Stomach smooth muscle (tissue), 2 donors: Measurements from ENCODE around the gene SFXN3.

Source experiments
- H3K27ac ChIP-seq: one replicate; pipeline ENCODE4 v1.7.0; 2013; ENCODE audit warnings: mild to moderate bottlenecking, low read length, inconsistent platforms
- H3K27me3 ChIP-seq, 2 donors: one replicate each; pipeline ENCODE4 v1.7.0; 2013; ENCODE audit warnings: low read length in 2 of 2; ENCODE audit not compliant: insufficient read depth in 2 of 2, control insufficient read depth in 1 of 2
- H3K36me3 ChIP-seq, 2 donors: one replicate each; pipeline ENCODE4 v1.7.0; 2013; ENCODE audit warnings: low read length in 2 of 2; ENCODE audit not compliant: control insufficient read depth in 2 of 2, insufficient read depth in 2 of 2
- H3K4me1 ChIP-seq: one replicate; pipeline ENCODE4 v1.7.0; 2013; ENCODE audit warnings: low read length; ENCODE audit not compliant: control insufficient read depth, insufficient read depth
- H3K4me3 ChIP-seq, 2 donors: one replicate each; pipeline ENCODE4 v1.7.0; 2013; ENCODE audit warnings: low read length in 2 of 2
- H3K9ac ChIP-seq, 2 donors: one replicate each; pipeline ENCODE4 v1.7.0; 2013; ENCODE audit warnings: low read length in 2 of 2, mild to moderate bottlenecking in 1 of 2
- H3K9me3 ChIP-seq, 2 donors: one replicate each; pipeline ENCODE4 v1.7.0; 2013; ENCODE audit warnings: low read length in 2 of 2; ENCODE audit not compliant: control insufficient read depth in 2 of 2
- donor health status: healthy.
- donor health status: Pancreatic carcinoma.

The SFXN3 gene

DNA sequence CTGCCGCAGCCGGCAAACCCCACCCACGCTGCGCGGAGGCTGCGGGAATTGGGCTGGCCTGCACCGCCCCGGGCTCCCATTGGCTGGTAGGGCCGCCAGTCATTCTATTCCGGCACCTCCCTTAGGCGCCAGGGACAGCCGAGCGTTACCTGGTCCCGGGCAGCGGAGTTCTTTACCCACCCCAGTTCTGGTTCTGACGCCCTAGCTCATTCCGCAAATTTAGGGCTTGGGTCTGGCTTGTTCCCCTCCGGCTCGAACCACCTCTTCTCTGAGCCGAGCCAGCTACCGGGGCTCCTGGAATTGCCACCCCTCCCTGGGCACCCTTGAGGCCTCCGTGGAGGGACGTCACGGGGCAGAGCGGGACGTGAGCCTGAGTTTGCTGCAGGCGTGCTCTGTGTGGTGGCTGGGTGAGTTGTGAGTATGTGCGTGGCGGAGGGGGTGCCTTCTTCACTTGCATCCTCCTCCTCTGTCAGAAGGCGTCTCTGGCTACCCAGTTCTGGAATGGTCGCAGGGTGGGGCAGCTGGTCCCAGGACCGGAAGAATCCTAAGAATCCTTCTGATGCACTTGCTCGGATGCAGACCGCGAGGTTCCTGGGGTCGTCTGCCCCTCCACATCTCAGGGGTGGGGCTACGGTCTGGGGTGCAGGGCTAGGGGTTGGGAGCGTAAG, at the start of gene SFXN3, which contains the start of gene PDZD7:
SFXN3 (plus strand) TSS at position 107 of the 668 bp plus-strand sequence. CDS start 3,461 bp downstream, outside the sequence.
PDZD7 (minus strand) TSS at position 2 of the 668 bp plus-strand sequence. CDS start 910 bp downstream, outside the sequence.
- Histone ChIP-seq H3K4me1 (peaks cover 26% of the 10 kb centered on the region), H3K27me3 (peaks cover 3 to 9% of the 10 kb centered on the region in 2 donors), H3K9ac (peak within 1 kb of the TSS; percentile 67 to 76), H3K27ac (peak within 1 kb of the TSS; percentile 94), H3K9me3 (no peaks in the 10 kb centered on the region), H3K4me3 (peak within 1 kb of the TSS; percentile 89 to 91), H3K36me3 (peaks cover 12 to 14% of the 10 kb centered on the region in 2 donors)

- Histone ChIP-seq H3K27me3 (no peaks in the 10 kb centered on the region), H3K9ac (no peak overlapping the region), H3K4me1 (peaks cover 20% of the 10 kb centered on the region), H3K27ac (no peak overlapping the region), H3K9me3 (no peaks in the 10 kb centered on the region), H3K4me3 (no peak overlapping the region), H3K36me3 (peaks cover 22 to 40% of the 10 kb centered on the region in 2 donors)
Measured at GRCh38 chr10:100982916-100983830, 47.9 kb upstream of the SFXN3 start.

DNA sequence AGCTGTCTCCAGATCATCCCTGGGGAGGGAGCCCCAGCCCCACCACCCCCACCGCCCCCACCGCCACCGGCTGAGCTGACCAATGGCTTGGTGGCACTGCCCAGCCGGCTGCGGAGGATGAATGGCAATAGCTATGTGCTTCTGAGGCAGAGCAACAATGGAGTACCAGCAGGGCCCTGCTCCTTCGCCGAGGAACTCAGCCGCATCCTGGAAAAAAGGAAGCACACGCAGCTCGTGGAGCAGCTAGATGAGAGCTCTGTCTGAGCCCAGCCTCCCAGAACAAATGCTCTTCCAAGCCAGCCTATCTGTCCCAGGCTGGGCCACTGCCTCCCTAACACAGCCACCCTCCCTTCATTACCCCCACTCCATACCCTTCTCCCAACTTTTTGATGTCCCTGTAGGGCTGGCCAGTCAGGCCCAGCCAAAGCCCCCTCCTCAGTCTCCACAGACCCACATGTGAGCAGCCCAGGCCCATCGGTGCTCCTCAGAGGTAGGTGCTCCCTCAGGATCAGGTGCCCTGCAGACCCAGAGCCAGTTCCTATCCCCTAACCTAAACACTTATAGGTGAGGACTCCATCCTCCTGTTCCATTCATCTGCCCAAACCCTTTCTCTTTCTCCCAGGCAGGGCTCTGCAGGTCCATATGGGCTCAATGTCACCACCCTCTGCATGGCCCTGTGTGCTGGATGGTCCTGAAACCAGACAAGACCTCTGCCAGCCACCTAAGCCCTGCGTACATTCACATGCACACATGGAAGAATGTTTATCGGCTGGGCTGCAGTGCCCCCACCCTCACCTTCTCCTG, 47.0 kb upstream of the SFXN3 start:
- Histone ChIP-seq H3K9ac (no peak overlapping the region), H3K27me3 (no peaks in the 10 kb centered on the region), H3K36me3 (peaks cover 18 to 33% of the 10 kb centered on the region in 2 donors), H3K4me1 (peaks cover 21% of the 10 kb centered on the region), H3K27ac (no peak overlapping the region), H3K4me3 (no peak overlapping the region), H3K9me3 (no peaks in the 10 kb centered on the region)

DNA sequence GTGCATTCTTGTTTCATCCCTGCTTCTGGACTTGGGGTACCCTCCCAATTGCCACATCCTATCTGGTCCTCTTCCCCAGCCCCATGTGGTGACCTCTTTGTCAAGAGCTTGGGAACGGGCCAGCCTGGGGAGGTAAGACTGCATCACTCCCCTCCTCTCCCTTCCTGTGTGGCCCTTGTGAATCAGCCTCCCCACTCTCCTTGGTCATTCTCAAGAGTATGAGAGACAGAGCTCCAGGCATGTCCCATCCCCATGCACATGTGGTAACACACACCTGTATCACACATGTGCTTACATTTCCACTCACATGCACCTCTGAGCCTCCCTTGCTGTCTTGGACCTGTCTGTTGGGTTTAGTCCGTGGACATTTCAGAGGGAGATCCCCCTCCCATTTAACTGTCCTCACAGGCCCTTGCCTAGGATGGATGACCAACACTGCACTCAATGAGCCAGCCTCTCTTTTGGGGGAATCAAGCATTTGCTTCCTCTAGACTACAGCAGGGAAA, 46.3 kb upstream of the SFXN3 start:
- Histone ChIP-seq H3K4me3 (no peak overlapping the region), H3K9me3 (no peaks in the 10 kb centered on the region), H3K4me1 (peaks cover 21% of the 10 kb centered on the region), H3K27ac (no peak overlapping the region), H3K9ac (no peak overlapping the region), H3K27me3 (no peaks in the 10 kb centered on the region), H3K36me3 (peaks cover 18 to 36% of the 10 kb centered on the region in 2 donors)

GRCh38 chr10:100985336-100985735, 45.7 kb upstream of the SFXN3 start:
- no peak overlapping the region for H3K9ac ChIP-seq
- peaks cover 16 to 31% of the 10 kb centered on the region in 2 donors for H3K36me3 ChIP-seq
- H3K4me1 ChIP-seq, result peaks cover 21% of the 10 kb centered on the region
- H3K4me3 ChIP-seq, result no peak overlapping the region
- no peaks in the 10 kb centered on the region for H3K9me3 ChIP-seq
- H3K27me3 ChIP-seq, result no peaks in the 10 kb centered on the region
- no peak overlapping the region for H3K27ac ChIP-seq

DNA sequence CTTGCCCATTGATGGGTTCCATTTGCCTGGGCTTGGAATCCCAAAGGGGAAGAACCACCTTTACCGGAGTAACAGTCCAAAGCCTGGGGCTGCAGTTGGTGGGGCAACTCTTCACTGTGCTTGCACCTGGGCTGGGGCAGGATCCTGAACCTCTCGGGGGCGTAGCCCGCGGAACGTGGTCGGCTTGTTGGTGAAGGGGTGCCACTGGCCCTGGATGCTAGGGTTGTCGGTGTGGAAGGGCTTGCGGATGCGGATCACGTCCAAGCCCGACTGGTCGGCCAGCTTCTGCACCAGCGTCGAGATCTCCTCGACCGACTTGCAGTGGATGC, 44.4 kb upstream of the SFXN3 start:
- peak overlapping the region; percentile 90 to 96 for H3K4me3 ChIP-seq
- peaks cover 15 to 33% of the 10 kb centered on the region in 2 donors for H3K36me3 ChIP-seq
- H3K27me3 ChIP-seq, result no peaks in the 10 kb centered on the region
- no peaks in the 10 kb centered on the region for H3K9me3 ChIP-seq
- peak overlapping the region; percentile 58 for H3K27ac ChIP-seq
- H3K9ac ChIP-seq, result peak overlapping the region; percentile 83 to 86
- peaks cover 21% of the 10 kb centered on the region for H3K4me1 ChIP-seq

- H3K9me3 ChIP-seq, result no peaks in the 10 kb centered on the region
- H3K27ac ChIP-seq, result peak within 1 kb of the TSS; percentile 58
- peaks cover 15 to 31% of the 10 kb centered on the region in 2 donors for H3K36me3 ChIP-seq
- peak within 1 kb of the TSS; percentile 90 to 96 for H3K4me3 ChIP-seq
- H3K27me3 ChIP-seq, result no peaks in the 10 kb centered on the region
- H3K9ac ChIP-seq, result peak within 1 kb of the TSS; percentile 83 to 86
- H3K4me1 ChIP-seq, result peaks cover 21% of the 10 kb centered on the region
Measured at GRCh38 chr10:100986952-100987684, 43.9 kb upstream of the SFXN3 start, which contains the start of the genes MRPL43 and TWNK. Gene MRPL43, minus strand, starts transcription at chr10:100987497. Its CDS starts 54 bp downstream, at chr10:100987443. Gene TWNK, plus strand, starts transcription at chr10:100987543. Its CDS starts 668 bp downstream, at chr10:100988211.

GRCh38 chr10:100987685-100988049, 43.4 kb upstream of the SFXN3 start:
- Histone ChIP-seq H3K27me3 (no peaks in the 10 kb centered on the region), H3K9me3 (no peaks in the 10 kb centered on the region), H3K27ac (peak overlapping the region; percentile 58), H3K4me3 (peak overlapping the region; percentile 90 to 96), H3K36me3 (peaks cover 14 to 28% of the 10 kb centered on the region in 2 donors), H3K9ac (peak overlapping the region; percentile 83 to 86), H3K4me1 (peaks cover 21% of the 10 kb centered on the region)

- Histone ChIP-seq H3K27me3 (no peaks in the 10 kb centered on the region), H3K9ac (peak overlapping the region; percentile 36 to 83), H3K4me3 (peak overlapping the region; percentile 90 to 96), H3K27ac (no peak overlapping the region), H3K4me1 (peaks cover 21% of the 10 kb centered on the region), H3K9me3 (no peaks in the 10 kb centered on the region), H3K36me3 (peaks cover 14 to 26% of the 10 kb centered on the region in 2 donors)
Measured at GRCh38 chr10:100988166-100988565, 42.9 kb upstream of the SFXN3 start.
